Measurements from ENCODE around the gene TCEAL9. TPM values are rescaled to one million over a fixed set of nuclear protein-coding genes. Genes with fewer than 3 reads are reported as not detected.

TCEAL9 gene
- total RNA-seq, 2 experiments from 2014 or later, result not detected

GRCh38 chrX:103406256-103406655 is 50.0 kb downstream of the TCEAL9 start:
- no peaks in the 10 kb centered on the region for H3K36me3 Mint-ChIP-seq (ENCODE audit: low read depth)
- H3K27me3 ChIP-seq (ENCODE audit: control insufficient read depth in 1 of 2, insufficient read depth in 2 of 2, low read length in 2 of 2), result no peaks in the 10 kb centered on the region
- no peak for ATAC-seq (ENCODE audit: poor library complexity)
- peaks cover 7% of the 10 kb centered on the region for H3K4me1 ChIP-seq (ENCODE audit: insufficient read depth, low read length)
- no peaks in the 10 kb centered on the region for H3K9me3 ChIP-seq (ENCODE audit: control insufficient read depth in 1 of 2, insufficient read depth in 1 of 2, low read length in 2 of 2)
- no peak for TF ChIP-seq CTCF (IDR thresholded peaks at IDR 0.05)
- ChIA-PET POLR2A (no interaction called here), CTCF (no interaction called here)
- no peak for DNase-seq
- H3K27ac ChIP-seq (ENCODE audit: low read depth in 1 of 2, low read length in 2 of 2), result no peak overlapping the region
- peaks cover 16% of the 10 kb centered on the region for H3K4me1 Mint-ChIP-seq (ENCODE audit: low read depth)
- H3K4me3 Mint-ChIP-seq, result no peak overlapping the region
- H3K36me3 ChIP-seq (ENCODE audit: insufficient read depth, low read length), result no peaks in the 10 kb centered on the region
- no peaks in the 10 kb centered on the region for H3K9me3 Mint-ChIP-seq
- H3K27ac Mint-ChIP-seq, result no peak overlapping the region
- H3K27me3 Mint-ChIP-seq, result peaks cover 26% of the 10 kb centered on the region
- intact Hi-C loops (cut with DNase I, micrococcal nuclease), result no loop called here
- H3K4me3 ChIP-seq (ENCODE audit: low read length), result no peak overlapping the region

GRCh38 chrX:103407776-103408175 is 51.5 kb downstream of the TCEAL9 start:
- POLR2A ChIA-PET, result no interaction called here

More at GRCh38 chrX:103407776-103408175, 51.5 kb downstream of the TCEAL9 start:
- ATAC-seq (ENCODE audit: poor library complexity), result no peak
- CTCF ChIA-PET, result no interaction called here
- Mint-ChIP-seq H3K36me3 (ENCODE audit: low read depth) (no peaks in the 10 kb centered on the region), H3K27ac (no peak overlapping the region), H3K4me1 (ENCODE audit: low read depth) (peaks cover 16% of the 10 kb centered on the region), H3K27me3 (peaks cover 26% of the 10 kb centered on the region), H3K4me3 (no peak overlapping the region), H3K9me3 (no peaks in the 10 kb centered on the region)
- Histone ChIP-seq H3K27me3 (ENCODE audit: control insufficient read depth in 1 of 2, insufficient read depth in 2 of 2, low read length in 2 of 2) (no peaks in the 10 kb centered on the region), H3K4me1 (ENCODE audit: insufficient read depth, low read length) (peaks cover 7% of the 10 kb centered on the region), H3K9me3 (ENCODE audit: control insufficient read depth in 1 of 2, insufficient read depth in 1 of 2, low read length in 2 of 2) (no peaks in the 10 kb centered on the region), H3K27ac (ENCODE audit: low read depth in 1 of 2, low read length in 2 of 2) (no peak overlapping the region), H3K36me3 (ENCODE audit: insufficient read depth, low read length) (no peaks in the 10 kb centered on the region), H3K4me3 (ENCODE audit: low read length) (no peak overlapping the region)
- DNase-seq, result no peak
- intact Hi-C loops (cut with DNase I, micrococcal nuclease), result no loop called here
- no peak for TF ChIP-seq CTCF (IDR thresholded peaks at IDR 0.05)

Other genes with a start within 250 kb of the TCEAL9 start
- 10 to 100 TPM; 60.8 to 61.0 TPM for gene BEX4, start 141.4 kb upstream of the TCEAL9 start, total RNA-seq
- 10 to 100 TPM; 12.1 to 14.9 TPM for gene TCEAL8, start 101.4 kb upstream of the TCEAL9 start, total RNA-seq
- not detected for gene TCEAL5, start 79.8 kb upstream of the TCEAL9 start, total RNA-seq
- 10 to 100 TPM; 46.4 to 49.3 TPM for gene BEX2, start 45.5 kb upstream of the TCEAL9 start, total RNA-seq
- gene TCEAL7, start 26.3 kb upstream of the TCEAL9 start, total RNA-seq, result not detected
- 10 to 100 TPM; 13.9 to 15.7 TPM for gene BEX3, start 20.0 kb downstream of the TCEAL9 start, total RNA-seq
- under 1 TPM in 1 of 2 experiments, not detected in 1; 0.16 TPM for gene RAB40A, start 163.0 kb downstream of the TCEAL9 start, total RNA-seq
- 10 to 100 TPM; 10.5 to 11.1 TPM for gene TCEAL4, start 229.0 kb downstream of the TCEAL9 start, total RNA-seq

All from CD4-positive, alpha-beta T cell (primary cell).